A549 (cell line): ENCODE data around the gene FRMD6.

Experiments
- CBX8 ChIP-seq: fragments of 200-600 bp; sonication (generic); IDR thresholded peaks from 2 replicates; pipeline ENCODE4 v1.6.1; 2016
- CHD4 ChIP-seq: fragments of 200-600 bp; sonication (generic); IDR thresholded peaks from 2 replicates; pipeline ENCODE4 v1.6.1; 2016; ENCODE audit warnings: antibody characterized with exemption, mild to moderate bottlenecking, borderline replicate concordance
- CTCF ChIP-seq: fragments of >200 bp; sonication (Bioruptor Twin); formaldehyde crosslinking; IDR thresholded peaks from 3 replicates; pipeline ENCODE4 v1.5.1; 2016
- EP300 ChIP-seq, 2 experiments: fragments of >200 bp; sonication (Bioruptor Twin); formaldehyde crosslinking; IDR thresholded peaks; 2 replicates in 1 of 2; 3 replicates in 1 of 2; pipeline ENCODE4 v1.6.1; 2016 to 2017
- GATA3 ChIP-seq: IDR thresholded peaks from 2 replicates; pipeline ENCODE4 v1.6.1; 2012; ENCODE audit warnings: borderline replicate concordance
- MAZ ChIP-seq: fragments of 150-350 bp; IDR thresholded peaks from 2 replicates; pipeline ENCODE4 v1.6.1; 2014; ENCODE audit warnings: antibody characterized with exemption, low read depth, low read length, borderline replicate concordance
- POLR2A ChIP-seq: IDR thresholded peaks from 2 replicates; pipeline ENCODE4 v1.6.1; 2012; ENCODE audit warnings: mild to moderate bottlenecking, low read length
- POLR2AphosphoS2 ChIP-seq: conservative IDR thresholded peaks from 2 replicates; pipeline ENCODE4 v1.6.1; 2012; ENCODE audit warnings: low read length, improper control_type of control experiment, inconsistent platforms
- RAD21 ChIP-seq, 2 experiments: fragments of >200 bp in 1 of 2; sonication (Bioruptor Twin) in 1 of 2; formaldehyde crosslinking in 1 of 2; IDR thresholded peaks in 1 of 2; conservative IDR thresholded peaks in 1 of 2; 2 replicates in 1 of 2; 3 replicates in 1 of 2; pipeline ENCODE4 v1.6.1; 2012 to 2018; ENCODE audit warnings: inconsistent platforms in 1 of 2
- REST ChIP-seq: fragments of 200-600 bp; sonication (generic); IDR thresholded peaks from 2 replicates; pipeline ENCODE4 v1.6.1; 2016; ENCODE audit warnings: antibody characterized with exemption, mild to moderate bottlenecking, moderate library complexity
- TF ChIP-seq, protein P1 (sequence below): fragments of 450-650 bp; IDR thresholded peaks from 2 replicates; pipeline ENCODE4 v1.6.1; 2014; ENCODE audit warnings: antibody characterized with exemption
- TF ChIP-seq, protein P2 (sequence below): IDR thresholded peaks from 2 replicates; pipeline ENCODE4 v1.6.1; 2012

DNA sequence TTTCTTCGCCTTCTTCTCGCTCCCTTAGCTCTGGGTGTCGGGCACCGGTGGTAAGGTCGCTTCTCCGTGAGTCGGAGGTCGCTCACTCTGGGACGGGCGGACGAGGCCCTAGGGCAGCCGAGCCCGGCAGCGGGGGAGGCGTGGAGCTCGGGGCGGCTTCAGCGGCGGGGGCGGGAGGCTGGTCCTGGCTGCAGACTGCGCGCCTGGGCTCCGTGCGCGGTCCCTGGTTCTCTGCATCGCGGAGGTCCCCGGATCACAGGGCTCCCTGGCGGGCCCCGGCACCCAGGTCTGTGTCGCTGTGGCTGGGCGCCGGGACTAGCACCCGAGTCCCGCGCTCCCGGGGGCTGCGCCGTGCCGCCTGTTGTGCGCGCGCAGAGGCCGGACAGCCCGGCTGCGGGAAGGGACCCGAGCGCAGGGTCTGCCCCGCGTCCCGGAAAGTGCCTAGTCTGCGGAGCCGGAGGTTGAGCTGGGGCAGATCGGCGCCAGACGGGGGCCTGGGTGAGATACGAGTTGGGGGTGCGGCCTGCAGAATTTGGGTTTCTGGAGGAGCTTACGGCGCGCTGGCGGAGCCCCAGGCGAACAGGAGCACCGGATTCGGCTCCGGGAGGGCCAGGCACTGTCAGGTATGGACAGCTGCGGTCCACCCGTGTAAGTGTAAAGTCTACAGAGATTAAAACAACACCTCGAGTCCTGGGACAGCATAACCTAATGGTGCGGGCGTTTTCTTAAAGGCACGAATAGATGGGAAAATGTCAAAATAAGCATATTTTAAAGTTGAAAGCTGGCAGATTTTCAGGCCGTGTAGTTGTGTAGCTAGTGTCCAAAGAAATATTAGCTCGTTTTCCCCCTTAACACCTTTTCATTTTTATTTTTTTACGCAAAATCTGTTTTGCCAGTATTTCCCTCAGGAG lies 713 bp downstream of the FRMD6 start:
- TF ChIP-seq EP300 (IDR thresholded peaks at IDR 0.05) (no peak), CTCF (no peak; the same call in 2 of the 3 replicates), POLR2A (no peak), CHD4 (no peak), MAZ (no peak), REST (no peak), GATA3 (no peak), RAD21 (conservative IDR thresholded peaks at IDR 0.05 in 1 of 2, IDR thresholded peaks at IDR 0.05 in 1 of 2) (no peak; a peak in 3 of 5 replicates), POLR2AphosphoS2 (no peak), CBX8 (no peak)
- TF ChIP-seq, protein P1, sequence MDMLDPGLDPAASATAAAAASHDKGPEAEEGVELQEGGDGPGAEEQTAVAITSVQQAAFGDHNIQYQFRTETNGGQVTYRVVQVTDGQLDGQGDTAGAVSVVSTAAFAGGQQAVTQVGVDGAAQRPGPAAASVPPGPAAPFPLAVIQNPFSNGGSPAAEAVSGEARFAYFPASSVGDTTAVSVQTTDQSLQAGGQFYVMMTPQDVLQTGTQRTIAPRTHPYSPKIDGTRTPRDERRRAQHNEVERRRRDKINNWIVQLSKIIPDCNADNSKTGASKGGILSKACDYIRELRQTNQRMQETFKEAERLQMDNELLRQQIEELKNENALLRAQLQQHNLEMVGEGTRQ = no peak
- TF ChIP-seq, protein P2, sequence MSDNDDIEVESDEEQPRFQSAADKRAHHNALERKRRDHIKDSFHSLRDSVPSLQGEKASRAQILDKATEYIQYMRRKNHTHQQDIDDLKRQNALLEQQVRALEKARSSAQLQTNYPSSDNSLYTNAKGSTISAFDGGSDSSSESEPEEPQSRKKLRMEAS = no peak; the same call in 1 of the 2 replicates
